Rectal smooth muscle tissue (tissue), 1 donor: ENCODE measurements around the gene F5.

Source experiments
- H3K27ac ChIP-seq: one replicate; pipeline ENCODE4 v1.7.0; 2013; ENCODE audit warnings: low read depth, low read length, inconsistent platforms
- H3K27me3 ChIP-seq: one replicate; pipeline ENCODE4 v1.7.0; 2013; ENCODE audit warnings: low read length; ENCODE audit not compliant: control insufficient read depth, insufficient read depth
- H3K36me3 ChIP-seq: one replicate; pipeline ENCODE4 v1.7.0; 2013; ENCODE audit warnings: low read length; ENCODE audit not compliant: control insufficient read depth, insufficient read depth
- H3K4me1 ChIP-seq: one replicate; pipeline ENCODE4 v1.7.0; 2013; ENCODE audit warnings: low read length; ENCODE audit not compliant: control insufficient read depth, insufficient read depth
- H3K4me3 ChIP-seq: one replicate; pipeline ENCODE4 v1.7.0; 2013; ENCODE audit warnings: low read length
- H3K9ac ChIP-seq: one replicate; pipeline ENCODE4 v1.7.0; 2013; ENCODE audit warnings: low read length

The F5 gene

DNA sequence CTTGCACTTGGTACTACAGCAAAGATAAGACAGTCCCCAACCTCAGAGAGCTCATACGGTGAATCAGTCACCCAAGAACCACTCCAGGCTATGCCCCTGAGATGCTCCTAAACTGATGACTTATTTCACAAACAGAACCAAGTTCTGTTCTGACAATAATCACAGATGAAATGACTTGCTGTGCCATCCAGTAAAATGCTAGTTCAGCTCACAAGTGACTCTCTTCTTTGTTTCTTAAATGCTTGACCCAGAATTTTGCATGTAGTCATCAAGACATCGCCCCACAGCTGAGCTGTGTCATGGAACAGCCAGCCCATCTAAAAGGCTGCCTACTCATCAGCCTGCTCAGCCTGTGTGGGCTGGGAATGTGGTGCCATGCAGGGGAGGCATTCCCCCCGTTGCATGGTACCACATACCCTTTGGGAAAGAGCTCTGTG is 94.4 kb downstream of the F5 start:
- no peak overlapping the region for H3K4me3 ChIP-seq
- no peaks in the 10 kb centered on the region for H3K36me3 ChIP-seq
- no peaks in the 10 kb centered on the region for H3K27me3 ChIP-seq
- H3K9ac ChIP-seq, result no peak overlapping the region
- no peak overlapping the region for H3K27ac ChIP-seq
- peaks cover 4% of the 10 kb centered on the region for H3K4me1 ChIP-seq

DNA sequence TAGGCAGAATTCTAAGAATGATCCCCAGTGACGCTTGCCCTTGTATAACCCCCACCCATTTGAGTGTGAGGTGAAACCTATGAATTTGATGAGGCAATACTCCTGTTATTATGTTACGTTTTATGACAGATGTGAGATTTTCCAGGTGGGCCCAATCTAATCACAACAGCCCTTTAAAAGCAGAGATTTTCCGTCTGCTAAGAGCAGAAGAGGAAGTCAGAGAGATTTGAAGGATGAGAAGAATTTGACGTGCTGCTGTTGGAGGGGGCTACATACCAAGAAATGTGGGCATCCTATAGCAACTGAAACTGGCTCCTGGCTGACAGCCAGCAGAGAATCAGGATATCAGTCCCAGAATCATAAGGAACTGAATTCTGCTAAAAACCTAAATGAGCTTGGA is 98.1 kb downstream of the F5 start:
- H3K36me3 ChIP-seq, result no peaks in the 10 kb centered on the region
- H3K9ac ChIP-seq, result no peak overlapping the region
- H3K4me3 ChIP-seq, result no peak overlapping the region
- H3K4me1 ChIP-seq, result peaks cover 15% of the 10 kb centered on the region
- H3K27ac ChIP-seq, result no peak overlapping the region
- no peaks in the 10 kb centered on the region for H3K27me3 ChIP-seq

DNA sequence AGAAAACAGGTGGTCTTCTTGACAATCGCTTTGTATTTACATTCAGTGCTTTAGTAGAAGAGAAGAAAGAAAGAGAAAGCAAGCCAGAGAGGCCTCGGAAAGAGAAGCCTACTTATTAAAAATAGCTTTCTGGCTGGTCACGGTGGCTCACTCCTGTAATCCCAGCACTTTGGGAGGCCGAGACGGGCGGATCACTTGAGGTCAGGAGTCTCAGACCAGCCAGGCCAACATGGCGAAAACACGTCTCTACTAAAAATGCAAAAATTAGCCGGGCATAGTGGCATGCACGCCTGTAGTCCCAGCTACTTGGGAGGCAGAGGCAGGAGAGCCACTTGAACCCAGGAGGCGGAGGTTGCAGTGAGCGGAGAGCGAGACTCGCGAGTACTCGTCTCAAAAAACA is 98.7 kb downstream of the F5 start:
- Histone ChIP-seq H3K36me3 (no peaks in the 10 kb centered on the region), H3K4me3 (no peak overlapping the region), H3K4me1 (peaks cover 15% of the 10 kb centered on the region), H3K27ac (peak overlapping the region; percentile 99), H3K9ac (no peak overlapping the region), H3K27me3 (no peaks in the 10 kb centered on the region)

DNA sequence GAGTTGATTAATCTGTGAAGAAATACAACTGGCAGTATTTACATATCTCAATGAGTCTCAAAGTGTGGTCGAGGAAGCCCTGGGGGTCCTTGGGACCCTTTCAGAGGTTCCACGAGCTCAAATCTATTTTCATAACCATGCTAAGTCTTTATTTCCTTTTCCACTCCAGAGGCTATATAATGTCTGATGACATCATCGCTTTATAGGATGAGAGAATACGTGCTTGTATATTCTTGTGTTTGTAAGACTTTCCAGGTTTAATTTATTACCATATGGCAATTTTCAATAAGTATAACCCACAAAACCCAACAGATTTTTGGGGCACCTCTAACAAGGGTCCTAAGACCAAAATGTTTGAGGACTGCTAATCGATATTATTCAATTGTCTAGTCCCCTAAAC is 99.1 kb downstream of the F5 start:
- Histone ChIP-seq H3K4me1 (peaks cover 15% of the 10 kb centered on the region), H3K9ac (no peak overlapping the region), H3K4me3 (no peak overlapping the region), H3K27ac (peak overlapping the region; percentile 99), H3K27me3 (no peaks in the 10 kb centered on the region), H3K36me3 (no peaks in the 10 kb centered on the region)

DNA sequence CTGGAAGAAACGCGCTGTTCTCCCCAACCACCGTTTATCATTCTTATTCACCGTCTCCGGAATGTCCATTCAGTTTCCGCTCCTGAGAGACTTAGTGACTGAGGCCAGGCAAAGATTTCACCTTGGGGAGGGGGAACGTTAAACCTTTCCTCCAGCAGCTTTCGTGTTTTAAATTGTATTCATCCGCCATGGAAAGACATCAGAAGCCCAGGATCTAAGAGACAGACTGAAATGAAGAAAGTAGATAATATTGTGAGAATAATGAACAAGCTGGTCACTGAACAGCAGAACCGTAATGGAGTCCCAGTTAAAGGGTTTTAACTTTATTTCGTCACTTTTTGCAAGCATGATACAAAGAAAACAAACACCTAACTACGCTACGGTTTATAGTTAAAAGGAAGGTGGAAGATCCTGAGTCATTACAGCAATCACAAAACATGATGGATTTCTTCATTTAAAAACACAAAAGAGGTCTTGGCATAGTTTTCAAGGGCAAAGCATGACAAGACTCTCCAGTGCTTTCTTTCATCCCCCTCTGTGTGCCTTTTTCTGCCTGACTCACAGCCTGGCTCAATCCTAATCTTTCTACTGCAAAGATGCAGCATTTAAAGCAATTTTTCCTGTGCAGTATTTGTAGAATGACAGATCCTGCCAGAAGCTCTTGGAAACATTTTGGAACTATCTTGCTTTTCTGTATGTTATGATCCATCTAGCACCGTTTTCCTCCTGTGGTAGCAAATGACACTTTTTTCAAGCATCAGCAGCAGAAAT is 99.8 kb downstream of the F5 start:
- H3K27ac ChIP-seq, result peak overlapping the region; percentile 99
- peak overlapping the region; percentile 82 for H3K4me3 ChIP-seq
- no peaks in the 10 kb centered on the region for H3K27me3 ChIP-seq
- peaks cover 15% of the 10 kb centered on the region for H3K4me1 ChIP-seq
- H3K9ac ChIP-seq, result peak overlapping the region; percentile 85
- H3K36me3 ChIP-seq, result no peaks in the 10 kb centered on the region

DNA sequence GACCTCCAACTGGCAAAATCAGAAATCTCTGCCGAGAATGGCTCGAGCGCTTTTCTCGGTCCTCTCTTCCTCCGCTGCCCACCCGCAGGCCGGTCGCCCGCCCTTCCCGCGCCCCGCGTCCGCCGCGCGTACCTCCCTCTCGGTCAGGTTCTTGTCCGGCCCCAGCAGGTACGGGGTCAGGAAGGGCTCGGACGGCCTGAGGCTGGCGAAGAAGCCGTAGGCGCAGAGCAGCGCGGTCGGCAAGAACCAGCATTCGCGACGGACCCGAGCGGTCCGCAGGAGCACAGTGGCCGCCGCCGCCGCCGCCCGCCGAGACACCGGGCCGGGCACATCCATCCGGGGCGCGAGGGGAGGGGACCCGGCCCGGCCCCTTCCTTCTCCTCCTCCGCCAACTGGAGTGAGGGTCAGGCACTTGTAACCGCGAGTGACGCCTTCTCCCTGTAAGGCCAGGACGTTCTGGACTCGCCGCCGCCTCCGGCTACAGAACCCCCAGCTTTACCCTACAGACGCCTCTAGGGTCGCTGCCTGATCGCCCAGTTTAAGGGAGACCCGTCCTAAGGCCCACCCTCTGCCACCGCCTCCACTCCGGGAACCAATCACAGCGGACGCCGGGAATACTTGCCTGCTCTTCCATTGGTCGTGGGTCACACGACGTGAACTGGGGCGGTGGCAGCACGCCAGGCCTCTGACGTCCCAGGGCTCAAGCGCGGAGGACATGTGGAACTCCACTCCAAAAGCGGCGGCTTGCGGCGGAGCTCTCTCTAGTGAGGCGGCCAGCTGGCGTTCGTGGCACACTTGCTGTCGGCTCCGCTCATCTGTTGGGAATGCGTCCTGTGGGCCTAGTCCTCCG is 100.6 kb downstream of the F5 start, which contains the start of gene SLC19A2:
Gene SLC19A2 (minus strand): TSS at position 514 of the 850 bp plus-strand sequence. CDS start 178 bp downstream, at position 336.
- peak within 1 kb of the TSS; percentile 99 for H3K27ac ChIP-seq
- H3K36me3 ChIP-seq, result no peaks in the 10 kb centered on the region
- peaks cover 15% of the 10 kb centered on the region for H3K4me1 ChIP-seq
- peak within 1 kb of the TSS; percentile 82 for H3K4me3 ChIP-seq
- no peaks in the 10 kb centered on the region for H3K27me3 ChIP-seq
- peak within 1 kb of the TSS; percentile 85 for H3K9ac ChIP-seq

DNA sequence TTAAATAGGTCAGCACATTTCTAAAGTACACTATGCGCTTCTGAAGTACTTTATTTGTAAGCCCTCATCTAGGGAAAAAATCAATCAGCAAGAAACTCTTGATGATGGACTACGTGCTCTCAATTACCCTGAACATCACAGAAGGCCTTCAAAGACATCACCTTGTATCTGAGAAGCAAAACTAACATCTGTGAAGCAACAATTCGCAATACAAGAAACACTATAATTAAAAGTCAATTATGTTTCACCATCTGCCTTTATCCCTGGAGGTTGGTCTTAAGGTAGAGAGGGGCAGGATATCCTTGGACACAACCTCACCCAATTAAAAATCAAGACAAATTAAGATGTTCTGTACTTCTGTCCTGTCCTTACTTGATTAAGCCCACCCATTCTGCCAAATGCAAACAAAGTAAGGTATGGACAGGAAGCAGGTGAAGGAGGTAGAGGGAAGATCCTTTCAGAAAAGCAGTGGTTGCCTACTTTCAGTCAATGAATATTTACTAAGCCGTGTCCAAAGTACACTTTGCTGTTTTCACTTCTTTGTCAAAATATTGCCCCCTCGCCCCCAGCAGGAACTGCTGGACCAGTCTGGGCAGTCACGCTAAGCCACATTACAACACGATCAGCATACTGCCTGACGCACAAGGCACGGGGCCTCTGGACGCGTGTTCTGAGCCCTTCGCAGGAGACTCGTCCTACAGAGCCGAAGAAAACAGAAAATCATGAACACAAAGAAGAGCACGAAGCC is 101.4 kb downstream of the F5 start:
- peak overlapping the region; percentile 66 for H3K9ac ChIP-seq
- H3K27ac ChIP-seq, result peak overlapping the region; percentile 99
- H3K4me1 ChIP-seq, result peaks cover 15% of the 10 kb centered on the region
- H3K27me3 ChIP-seq, result no peaks in the 10 kb centered on the region
- H3K36me3 ChIP-seq, result no peaks in the 10 kb centered on the region
- H3K4me3 ChIP-seq, result peak overlapping the region; percentile 82

DNA sequence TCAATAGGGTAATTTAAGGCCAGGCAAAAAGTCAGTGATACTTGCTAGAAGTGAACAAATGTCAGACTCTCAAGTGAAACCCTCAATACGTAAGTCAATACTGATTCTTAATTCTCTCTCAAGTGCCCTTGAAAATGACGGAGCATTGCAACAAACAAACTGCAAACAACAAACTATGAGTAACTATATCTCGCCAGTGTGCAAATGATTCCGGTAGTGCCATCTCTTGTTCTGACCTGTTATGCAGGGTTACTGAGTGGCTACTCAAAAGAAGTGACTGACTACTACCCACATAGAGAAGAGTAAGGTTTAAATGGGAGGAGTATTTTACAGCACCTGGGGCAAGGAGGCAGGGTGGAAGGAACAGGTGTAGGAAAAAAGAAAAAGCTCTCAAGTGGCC is 102.2 kb downstream of the F5 start:
- peaks cover 15% of the 10 kb centered on the region for H3K4me1 ChIP-seq

DNA sequence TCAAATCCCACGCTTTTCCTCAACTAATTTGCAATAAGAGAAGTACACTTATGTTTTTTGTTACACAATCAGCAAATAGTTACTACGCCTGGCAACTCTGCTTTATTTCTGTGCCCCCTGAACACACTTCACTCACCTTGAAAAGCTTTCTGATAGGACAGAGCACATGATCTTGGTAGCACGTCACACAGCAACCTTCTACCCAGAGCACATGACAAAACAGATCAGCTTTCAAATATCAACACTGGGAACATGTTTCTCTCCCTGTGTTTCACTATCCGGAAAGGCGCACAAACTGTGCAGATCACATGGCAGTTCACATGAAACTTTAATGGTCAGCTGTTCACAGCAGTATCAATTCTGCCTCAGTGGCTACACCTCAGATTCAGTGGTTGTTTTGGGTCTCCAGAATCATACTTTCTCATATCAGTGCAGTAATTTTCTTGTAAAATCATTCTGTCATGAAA is 102.7 kb downstream of the F5 start:
- H3K4me3 ChIP-seq, result no peak overlapping the region
- no peak overlapping the region for H3K9ac ChIP-seq
- H3K27me3 ChIP-seq, result no peaks in the 10 kb centered on the region
- peaks cover 15% of the 10 kb centered on the region for H3K4me1 ChIP-seq
- H3K36me3 ChIP-seq, result no peaks in the 10 kb centered on the region
- no peak overlapping the region for H3K27ac ChIP-seq

More for the DNA sequence above, 102.2 kb downstream of the F5 start:
- H3K4me3 ChIP-seq, result peak overlapping the region; percentile 82
- H3K27me3 ChIP-seq, result no peaks in the 10 kb centered on the region
- no peak overlapping the region for H3K9ac ChIP-seq
- no peak overlapping the region for H3K27ac ChIP-seq
- H3K36me3 ChIP-seq, result no peaks in the 10 kb centered on the region

DNA sequence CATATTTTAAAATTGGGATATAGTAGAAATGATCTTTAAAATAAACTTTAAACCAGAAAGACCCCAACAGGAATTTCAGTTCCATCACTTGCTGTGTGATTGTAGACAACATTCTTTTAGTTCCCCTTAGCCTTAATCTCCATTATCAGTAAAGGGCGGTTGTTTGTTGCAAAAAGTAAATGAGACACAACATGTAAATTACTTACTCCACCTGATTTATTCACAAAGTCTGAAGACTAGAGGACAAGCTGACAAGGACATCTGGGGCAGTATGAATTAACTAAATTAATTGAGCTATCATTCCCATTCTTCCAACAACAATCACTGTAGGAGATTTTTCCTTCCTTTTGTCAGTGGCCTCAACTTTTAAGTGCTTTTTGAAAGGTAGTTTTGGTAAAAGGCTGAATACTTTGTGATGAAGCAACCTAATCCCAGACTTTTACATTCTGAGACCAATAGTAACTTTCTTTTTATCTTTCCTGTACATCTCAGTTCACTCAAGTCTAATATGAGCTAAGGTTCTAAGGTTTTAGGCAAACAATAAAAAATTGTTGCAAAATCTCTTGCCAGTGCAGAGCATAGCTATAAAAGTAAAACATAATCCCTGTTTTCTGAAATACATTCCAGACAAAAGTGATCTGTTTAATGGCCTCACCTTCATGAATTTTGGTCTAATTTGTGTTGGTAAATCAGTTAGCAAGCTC is 106.8 kb downstream of the F5 start:
- H3K9ac ChIP-seq, result no peak overlapping the region
- H3K4me3 ChIP-seq, result no peak overlapping the region
- no peaks in the 10 kb centered on the region for H3K4me1 ChIP-seq
- no peaks in the 10 kb centered on the region for H3K36me3 ChIP-seq
- no peaks in the 10 kb centered on the region for H3K27me3 ChIP-seq
- H3K27ac ChIP-seq, result no peak overlapping the region

DNA sequence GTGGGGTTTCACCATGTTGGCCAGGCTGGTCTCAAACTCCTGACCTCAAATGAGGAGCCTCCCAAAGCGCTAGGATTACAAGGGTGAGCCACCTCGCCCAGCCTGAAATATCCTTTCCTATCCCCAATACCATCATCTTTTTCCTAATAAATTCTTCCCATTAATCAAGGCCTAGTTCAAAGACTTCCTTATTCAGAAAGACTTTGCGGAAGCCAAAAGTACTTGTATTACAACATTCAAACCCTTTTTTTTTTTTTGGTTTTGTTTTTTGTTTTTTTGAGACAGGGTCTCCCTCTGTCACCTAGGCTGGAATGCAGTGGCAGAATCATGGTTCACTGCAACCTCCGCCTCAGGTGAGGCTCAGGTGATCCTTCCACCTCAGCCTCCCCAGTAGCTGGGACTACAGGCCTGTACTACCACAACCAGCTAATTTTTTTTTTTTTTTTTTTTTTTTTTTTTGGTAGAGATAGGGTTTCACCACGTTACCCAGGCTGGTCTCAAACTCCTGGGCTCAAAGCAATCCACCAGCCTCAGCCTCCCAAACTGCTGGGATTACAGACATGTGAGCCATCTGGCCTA is 108.1 kb downstream of the F5 start:
- no peak overlapping the region for H3K4me3 ChIP-seq
- H3K27me3 ChIP-seq, result no peaks in the 10 kb centered on the region
- H3K4me1 ChIP-seq, result no peaks in the 10 kb centered on the region
- no peak overlapping the region for H3K27ac ChIP-seq
- no peak overlapping the region for H3K9ac ChIP-seq
- H3K36me3 ChIP-seq, result no peaks in the 10 kb centered on the region
